Sigmoid colon (tissue), 7 donors: ENCODE measurements around the gene MMP2. TPM values are rescaled to one million over a fixed set of nuclear protein-coding genes. Genes with fewer than 3 reads are reported as not detected.
A peak's percentile ranks its signal among the peaks of the same experiment; 100 is the strongest.

Source experiments
- DNase-seq: peaks from one replicate; pipeline ENCODE4 v3.0.0-alpha.2; 2019
- H3K27ac ChIP-seq, 4 donors: fragments of 200-600 bp; sonication (generic); one replicate each; pipeline ENCODE4 v1.5.1; 2016 to 2019; ENCODE audit warnings: mild to moderate bottlenecking in 1 of 4
- H3K27me3 ChIP-seq, 3 donors: fragments of 200-600 bp; sonication (generic); one replicate each; pipeline ENCODE4 v1.5.1; 2019; ENCODE audit warnings: mild to moderate bottlenecking in 1 of 3
- H3K36me3 ChIP-seq, 4 donors: fragments of 200-600 bp; sonication (generic); one replicate each; pipeline ENCODE4 v1.5.1; 2016 to 2019
- H3K4me1 ChIP-seq, 4 donors: fragments of 200-600 bp; sonication (generic); one replicate each; pipeline ENCODE4 v1.5.1; 2017 to 2019
- H3K4me3 ChIP-seq, 4 donors: fragments of 200-600 bp; sonication (generic); one replicate each; pipeline ENCODE4 v1.5.1; 2017 to 2019; ENCODE audit warnings: mild to moderate bottlenecking in 2 of 4, moderate library complexity in 1 of 4
- H3K9me3 ChIP-seq, 4 donors: fragments of 200-600 bp in 3 of 4; sonication (generic) in 3 of 4; one replicate each; pipeline versions ENCODE4 v1.5.1 to v1.6.1; 2013 to 2019
- CTCF ChIP-seq, 4 experiments: fragments of 450-650 bp in 3 of 4; fragments of 200-600 bp in 1 of 4; IDR thresholded peaks; one replicate each; pipeline ENCODE4 v1.5.1; 2016 to 2019; ENCODE audit warnings: antibody characterized with exemption in 4 of 4, mild to moderate bottlenecking in 3 of 4, moderate library complexity in 2 of 4
- EP300 ChIP-seq, 4 donors: sonication (generic); formaldehyde crosslinking; IDR thresholded peaks; one replicate each; pipeline ENCODE4 v1.6.1; 2017; ENCODE audit warnings: antibody characterized with exemption in 4 of 4
- POLR2A ChIP-seq, 2 donors: fragments of 450-650 bp; IDR thresholded peaks; one replicate each; pipeline ENCODE4 v1.6.1; 2016; ENCODE audit warnings: antibody characterized with exemption in 2 of 2, mild to moderate bottlenecking in 2 of 2, moderate library complexity in 2 of 2
- POLR2AphosphoS5 ChIP-seq, 4 donors: sonication (generic); formaldehyde crosslinking; IDR thresholded peaks; one replicate each; pipeline ENCODE4 v1.6.1; 2017; ENCODE audit warnings: antibody characterized with exemption in 4 of 4
- WGBS, 2 donors: extraction: QIAGEN DNeasy Blood & Tissue Kit; methylation state at CpG; one replicate each; pipeline ENCODE4 v1.1.7; 2013; 5-methylcytosine and 5-hydroxymethylcytosine counted together
- intact Hi-C: fragments of 100-400 bp; cut with DNase I; formaldehyde crosslinking; loops from one replicate; pipeline ENCODE4 v1.15.1; 2023
- polyA plus RNA-seq, 3 donors: library from polyadenylated mRNA; stranded (reverse); fragments of 200-250 nt; gene quantifications; one replicate each; pipeline ENCODE4 v1.2.3, GENCODE V29; 2013
- total RNA-seq, 4 donors: library from RNA; depleted of rRNA; stranded (reverse); fragments of >200 nt; gene quantifications; one replicate each; pipeline ENCODE4 v1.1.0, GENCODE V29; 2016
- donor health status: healthy with polysubstance abuse.
- donor health status: Bipolar disorder and iron deficiency.
- donor health status: healthy.

The MMP2 gene
- total and polyA plus RNA-seq, 7 donors: 7.2 to 280 (median 142) TPM

GRCh38 chr16:55508271-55508921 is 29.4 kb downstream of the MMP2 start:
- intact Hi-C loops: no loop called here
- Histone ChIP-seq H3K36me3 (peaks cover 0 to 17% (median 0%) of the 10 kb centered on the region in 4 donors), H3K4me1 (peaks cover 0 to 14% (median 12%) of the 10 kb centered on the region in 4 donors), H3K27ac (peak overlapping the region in 2 of 4 donors; percentile 69 to 78), H3K27me3 (peaks cover 0 to 18% (median 17%) of the 10 kb centered on the region in 3 donors), H3K9me3 (peaks cover 0 to 9% (median 0%) of the 10 kb centered on the region in 4 donors), H3K4me3 (peak overlapping the region in 3 of 4 donors; percentile 53 to 70 (median 57))
- 65 to 70% methylated on average over 9 of the region's 9 CpGs for WGBS, 2 donors
- TF ChIP-seq POLR2AphosphoS5 (IDR thresholded peaks at IDR 0.05): no peak
- TF ChIP-seq EP300 (IDR thresholded peaks at IDR 0.05): no peak
- no peak for TF ChIP-seq POLR2A (IDR thresholded peaks at IDR 0.05)
- TF ChIP-seq CTCF (IDR thresholded peaks at IDR 0.05): no peak
- no peak for DNase-seq

- intact Hi-C loops: no loop called here
- Histone ChIP-seq H3K27me3 (peaks cover 0 to 18% (median 17%) of the 10 kb centered on the region in 3 donors), H3K27ac (peak within 1 kb of the TSS; percentile 39 to 78 (median 58))
Measured at GRCh38 chr16:55508941-55509931, 30.2 kb downstream of the MMP2 start, which contains the start of gene LPCAT2. LPCAT2 (plus strand) TSS chr16:55509072; CDS start chr16:55509182, 110 bp downstream.

GRCh38 chr16:55510185-55510805 is 31.3 kb downstream of the MMP2 start:
- 33 to 49% methylated on average over 4 of the region's 4 CpGs for WGBS, 2 donors
- Histone ChIP-seq H3K27ac (peak overlapping the region in 3 of 4 donors; percentile 46 to 78 (median 69)), H3K9me3 (peaks cover 0 to 9% (median 0%) of the 10 kb centered on the region in 4 donors), H3K27me3 (peaks cover 0 to 18% (median 17%) of the 10 kb centered on the region in 3 donors), H3K4me3 (peak overlapping the region in 2 of 4 donors; percentile 57 to 70), H3K36me3 (peaks cover 0 to 12% (median 0%) of the 10 kb centered on the region in 4 donors), H3K4me1 (peaks cover 0 to 10% (median 8%) of the 10 kb centered on the region in 4 donors)
- no peak for DNase-seq
- intact Hi-C loops: no loop called here
- TF ChIP-seq POLR2AphosphoS5 (IDR thresholded peaks at IDR 0.05) (no peak), POLR2A (IDR thresholded peaks at IDR 0.05) (no peak), EP300 (IDR thresholded peaks at IDR 0.05) (no peak), CTCF (IDR thresholded peaks at IDR 0.05) (no peak)

More at GRCh38 chr16:55508941-55509931, 30.2 kb downstream of the MMP2 start, which contains the start of gene LPCAT2:
- peaks cover 0 to 17% (median 0%) of the 10 kb centered on the region in 4 donors for H3K36me3 ChIP-seq
- H3K9me3 ChIP-seq: peaks cover 0 to 9% (median 0%) of the 10 kb centered on the region in 4 donors
- 1 to 4% methylated on average over 61 of the region's 61 CpGs for WGBS, 2 donors
- peak in 1 of 2 donors; percentile 33 for TF ChIP-seq POLR2A (IDR thresholded peaks at IDR 0.05)
- TF ChIP-seq POLR2AphosphoS5 (IDR thresholded peaks at IDR 0.05): peak; percentile 63 to 83 (median 80)
- no peak for TF ChIP-seq EP300 (IDR thresholded peaks at IDR 0.05)
- no peak for TF ChIP-seq CTCF (IDR thresholded peaks at IDR 0.05)
- DNase-seq: peak; percentile 88
- H3K4me3 ChIP-seq: peak within 1 kb of the TSS; percentile 38 to 70 (median 55)
- peaks cover 0 to 10% (median 8%) of the 10 kb centered on the region in 4 donors for H3K4me1 ChIP-seq

GRCh38 chr16:55512941-55513340 is 33.9 kb downstream of the MMP2 start:
- no peak for DNase-seq
- 99 to 100% methylated on average over 1 of the region's 1 CpG for WGBS, 2 donors
- Histone ChIP-seq H3K4me3 (no peak overlapping the region), H3K4me1 (peaks cover 0 to 10% (median 8%) of the 10 kb centered on the region in 4 donors), H3K36me3 (no peaks in the 10 kb centered on the region), H3K9me3 (peaks cover 0 to 9% (median 0%) of the 10 kb centered on the region in 4 donors), H3K27me3 (peaks cover 0 to 18% (median 17%) of the 10 kb centered on the region in 3 donors), H3K27ac (no peak overlapping the region)
- TF ChIP-seq EP300 (IDR thresholded peaks at IDR 0.05) (no peak), POLR2A (IDR thresholded peaks at IDR 0.05) (no peak), POLR2AphosphoS5 (IDR thresholded peaks at IDR 0.05) (no peak), CTCF (IDR thresholded peaks at IDR 0.05) (no peak)
- intact Hi-C loops: no loop called here
